RWPE2 (cell line): Measurements from ENCODE around the gene SENP6.

ENCODE experiments used
- ATAC-seq: fragments of 200-7000 bp; cut with Tn5 transposase; 3 replicates; pipeline ENCODE4 v1.9.1; 2021; ENCODE audit warnings: low read depth
- DNase-seq: peaks from one replicate; pipeline ENCODE4 v3.0.0-alpha.2; 2020; ENCODE audit warnings: low spot score
- H3K27ac ChIP-seq: fragments of 450-650 bp; 2 replicates; pipeline ENCODE4 v1.5.1; 2017; ENCODE audit warnings: mild to moderate bottlenecking; ENCODE audit not compliant: poor library complexity, severe bottlenecking
- H3K27me3 ChIP-seq: fragments of 250-450 bp; sonication (Bioruptor Pico); 2 replicates; pipeline ENCODE4 v1.5.1; 2021; ENCODE audit warnings: mild to moderate bottlenecking, moderate library complexity; ENCODE audit not compliant: insufficient read depth, poor library complexity, severe bottlenecking
- H3K36me3 ChIP-seq: fragments of 250-450 bp; sonication (Bioruptor Pico); 2 replicates; pipeline ENCODE4 v1.5.1; 2020; ENCODE audit warnings: low read depth, mild to moderate bottlenecking, moderate library complexity
- H3K4me1 ChIP-seq: fragments of 250-450 bp; sonication (Bioruptor Pico); 2 replicates; pipeline ENCODE4 v1.5.1; 2021; ENCODE audit warnings: mild to moderate bottlenecking, moderate library complexity; ENCODE audit not compliant: insufficient read depth, poor library complexity, severe bottlenecking
- H3K4me3 ChIP-seq: fragments of 250-450 bp; sonication (Bioruptor Pico); 2 replicates; pipeline ENCODE4 v1.5.1; 2021; ENCODE audit warnings: mild to moderate bottlenecking, moderate library complexity; ENCODE audit not compliant: severe bottlenecking
- H3K9me3 ChIP-seq: fragments of 250-450 bp; sonication (Bioruptor Pico); 2 replicates; pipeline ENCODE4 v1.5.1; 2021; ENCODE audit warnings: mild to moderate bottlenecking, moderate library complexity; ENCODE audit not compliant: severe bottlenecking
- TF ChIP-seq, protein P1 (sequence below): fragments of 450-650 bp; IDR thresholded peaks from one replicate; pipeline ENCODE4 v1.5.1; 2017; ENCODE audit warnings: mild to moderate bottlenecking, moderate library complexity; ENCODE audit not compliant: poor library complexity, severe bottlenecking

Gene SENP6

DNA sequence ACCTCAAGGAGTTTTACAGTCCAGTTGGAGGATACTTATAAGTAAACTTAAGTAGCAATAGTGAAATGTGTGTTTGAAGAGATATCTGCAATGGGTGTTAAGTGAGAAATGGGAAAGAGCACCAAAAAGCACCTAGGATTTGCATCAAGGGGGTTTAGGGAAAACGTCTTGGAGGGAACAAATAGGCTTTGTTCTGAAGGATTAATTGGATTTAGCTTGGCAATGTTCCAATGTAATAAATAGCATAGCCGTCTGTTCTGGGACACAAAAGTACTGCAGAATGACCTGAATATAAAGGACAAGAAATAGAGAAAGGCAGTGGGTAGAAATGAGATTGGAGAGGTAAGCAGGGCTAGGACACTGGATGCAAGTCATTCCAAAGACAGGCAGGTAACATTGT is 144.5 kb downstream of the SENP6 start:
- peaks cover 5% of the 10 kb centered on the region for H3K36me3 ChIP-seq
- H3K27ac ChIP-seq = no peak overlapping the region
- no peak for DNase-seq
- H3K4me3 ChIP-seq = no peak overlapping the region
- no peaks in the 10 kb centered on the region for H3K9me3 ChIP-seq
- TF ChIP-seq, protein P1, sequence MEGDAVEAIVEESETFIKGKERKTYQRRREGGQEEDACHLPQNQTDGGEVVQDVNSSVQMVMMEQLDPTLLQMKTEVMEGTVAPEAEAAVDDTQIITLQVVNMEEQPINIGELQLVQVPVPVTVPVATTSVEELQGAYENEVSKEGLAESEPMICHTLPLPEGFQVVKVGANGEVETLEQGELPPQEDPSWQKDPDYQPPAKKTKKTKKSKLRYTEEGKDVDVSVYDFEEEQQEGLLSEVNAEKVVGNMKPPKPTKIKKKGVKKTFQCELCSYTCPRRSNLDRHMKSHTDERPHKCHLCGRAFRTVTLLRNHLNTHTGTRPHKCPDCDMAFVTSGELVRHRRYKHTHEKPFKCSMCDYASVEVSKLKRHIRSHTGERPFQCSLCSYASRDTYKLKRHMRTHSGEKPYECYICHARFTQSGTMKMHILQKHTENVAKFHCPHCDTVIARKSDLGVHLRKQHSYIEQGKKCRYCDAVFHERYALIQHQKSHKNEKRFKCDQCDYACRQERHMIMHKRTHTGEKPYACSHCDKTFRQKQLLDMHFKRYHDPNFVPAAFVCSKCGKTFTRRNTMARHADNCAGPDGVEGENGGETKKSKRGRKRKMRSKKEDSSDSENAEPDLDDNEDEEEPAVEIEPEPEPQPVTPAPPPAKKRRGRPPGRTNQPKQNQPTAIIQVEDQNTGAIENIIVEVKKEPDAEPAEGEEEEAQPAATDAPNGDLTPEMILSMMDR = no peak
- peaks cover 6% of the 10 kb centered on the region for H3K4me1 ChIP-seq
- H3K27me3 ChIP-seq = no peaks in the 10 kb centered on the region
- no peak for ATAC-seq

DNA sequence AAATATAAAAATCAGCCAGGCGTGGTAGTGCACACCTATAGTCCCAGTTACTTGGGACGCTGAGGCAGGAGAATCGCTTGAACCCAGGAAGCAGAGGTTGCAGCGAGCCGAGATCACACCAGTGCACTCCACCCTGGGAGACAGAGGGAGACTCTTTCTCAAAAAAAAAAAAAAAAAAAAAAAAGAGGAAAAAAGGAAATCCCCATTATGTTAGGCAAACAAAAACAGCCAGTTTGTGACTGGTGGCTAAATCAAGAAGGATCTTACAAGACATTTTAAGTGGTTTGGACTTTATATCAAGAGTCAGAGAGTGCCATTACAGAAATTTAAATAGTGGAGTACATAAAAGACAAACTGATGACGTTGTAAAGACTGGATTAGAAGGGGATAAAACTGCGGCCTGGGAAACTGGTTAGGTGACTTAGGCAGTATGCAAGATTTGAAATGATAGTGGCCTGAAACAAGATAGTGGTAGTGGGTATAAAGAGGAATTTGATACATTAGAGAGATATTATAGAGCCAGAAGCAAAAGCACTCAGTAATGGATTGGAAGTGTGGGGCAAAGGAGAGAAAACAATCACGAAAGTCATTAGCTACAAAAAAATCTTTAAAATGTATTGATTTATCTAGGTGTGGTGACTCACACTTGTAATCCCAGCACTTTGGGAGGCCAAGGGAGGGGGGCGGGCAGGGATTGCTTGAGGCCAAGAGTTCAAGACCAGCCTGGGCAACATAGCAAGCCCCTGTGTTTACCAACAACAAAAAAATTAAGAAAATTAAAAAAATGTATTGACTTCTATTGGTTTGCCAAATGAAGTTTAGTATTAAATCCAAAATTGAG is 145.7 kb downstream of the SENP6 start:
- H3K4me3 ChIP-seq = no peak overlapping the region
- H3K9me3 ChIP-seq = no peaks in the 10 kb centered on the region
- no peaks in the 10 kb centered on the region for H3K27me3 ChIP-seq
- TF ChIP-seq, protein P1 = no peak
- peaks cover 16% of the 10 kb centered on the region for H3K4me1 ChIP-seq
- H3K36me3 ChIP-seq = peaks cover 8% of the 10 kb centered on the region
- H3K27ac ChIP-seq = no peak overlapping the region
- no peak for DNase-seq
- no peak for ATAC-seq

DNA sequence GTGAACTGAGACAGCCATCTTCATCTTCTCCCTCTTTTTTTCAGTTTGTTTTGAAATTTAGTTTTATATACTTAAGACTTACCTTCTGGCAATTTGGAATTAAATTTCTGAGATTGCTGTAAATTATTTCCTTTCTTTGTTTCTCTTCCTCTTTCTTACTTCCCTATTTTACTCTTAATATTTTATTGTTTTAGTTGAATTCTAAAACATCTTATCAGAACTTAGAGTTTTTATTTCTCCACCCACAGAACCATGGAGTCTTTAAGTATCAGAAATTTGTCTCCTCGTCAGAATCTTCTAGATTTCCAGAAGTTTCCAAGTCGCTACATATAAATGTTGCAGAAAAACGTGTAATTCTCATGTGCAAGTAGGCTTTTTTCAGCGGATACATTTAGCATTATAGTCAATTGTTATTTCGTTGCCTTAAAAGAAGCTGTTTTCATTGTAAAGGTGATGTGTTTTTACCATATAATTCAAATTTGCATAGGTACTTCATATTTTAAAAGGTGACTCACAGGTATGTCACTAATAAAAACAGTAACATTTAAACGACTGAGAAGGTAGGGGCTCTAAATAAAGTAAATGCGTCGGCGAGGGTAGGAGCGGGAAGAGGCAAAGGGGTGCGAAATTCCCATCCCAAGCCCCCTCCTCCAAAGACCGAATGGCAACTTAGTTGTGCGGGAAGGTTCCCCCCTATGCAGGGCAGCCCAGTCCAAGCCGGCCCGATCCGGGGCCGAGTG is 146.5 kb downstream of the SENP6 start:
- peak overlapping the region; percentile 94 for H3K4me3 ChIP-seq
- TF ChIP-seq, protein P1 = no peak
- DNase-seq (no peak), ATAC-seq (peak; percentile 14)
- H3K9me3 ChIP-seq = no peaks in the 10 kb centered on the region
- H3K27me3 ChIP-seq = no peaks in the 10 kb centered on the region
- peaks cover 24% of the 10 kb centered on the region for H3K4me1 ChIP-seq
- peaks cover 8% of the 10 kb centered on the region for H3K36me3 ChIP-seq
- H3K27ac ChIP-seq = peak overlapping the region; percentile 57

DNA sequence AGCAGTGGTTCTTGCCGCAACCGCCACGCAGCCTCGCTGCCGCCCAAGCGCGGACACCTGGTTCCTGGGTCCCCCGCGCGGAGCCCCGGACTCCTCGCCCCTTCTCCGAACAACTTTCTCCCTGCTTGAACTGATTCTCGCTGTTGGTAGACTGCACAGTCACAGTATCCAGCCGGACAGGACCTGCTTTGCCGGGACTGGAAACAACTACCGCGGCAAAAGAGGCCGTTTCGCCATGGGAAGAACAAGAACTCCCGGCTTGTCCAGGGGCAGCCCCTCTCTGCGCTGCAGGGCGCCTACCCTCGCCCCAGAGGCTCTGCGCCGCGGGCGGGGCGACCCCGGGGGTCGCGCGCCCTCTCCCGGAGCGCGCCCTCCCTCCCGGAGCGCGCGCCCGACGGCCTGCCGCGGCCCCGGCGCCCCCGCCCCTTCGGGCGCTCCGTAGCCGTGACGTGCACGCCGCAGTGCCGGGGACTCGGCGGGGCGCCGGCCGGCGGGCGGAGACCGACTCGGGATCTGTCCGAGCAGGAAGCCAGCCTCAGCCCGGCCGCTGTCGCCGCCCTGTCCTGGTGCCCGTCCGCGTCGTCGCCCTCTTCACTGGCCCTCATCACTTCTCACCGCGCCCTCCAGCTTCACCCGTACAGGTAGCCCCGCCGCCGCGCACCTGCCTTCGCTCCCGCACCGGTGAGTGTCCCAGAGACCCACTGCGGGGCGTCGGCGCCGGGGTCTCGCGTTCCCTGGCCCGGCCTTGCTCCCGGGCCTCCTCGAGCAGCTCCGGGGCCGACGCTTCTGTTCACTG is 147.3 kb downstream of the SENP6 start, which contains the start of gene MYO6:
Gene MYO6, plus strand, starts transcription at position 497 of the 796 bp plus-strand sequence. CDS start 68,309 bp downstream, outside the sequence.
- DNase-seq (peak; percentile 71), ATAC-seq (peak; percentile 63)
- Histone ChIP-seq H3K27ac (peak within 1 kb of the TSS; percentile 57), H3K4me1 (peaks cover 31% of the 10 kb centered on the region), H3K27me3 (no peaks in the 10 kb centered on the region), H3K9me3 (no peaks in the 10 kb centered on the region), H3K4me3 (peak within 1 kb of the TSS; percentile 94), H3K36me3 (peaks cover 8% of the 10 kb centered on the region)
- TF ChIP-seq, protein P1 = no peak
